ENCODE data around the gene H2BK1. TPM values are rescaled to one million over a fixed set of nuclear protein-coding genes. Genes with fewer than 3 reads are reported as not detected.

Gene H2BK1
- total and polyA plus RNA-seq, 2 experiments from 2014 or later = not detected

DNA sequence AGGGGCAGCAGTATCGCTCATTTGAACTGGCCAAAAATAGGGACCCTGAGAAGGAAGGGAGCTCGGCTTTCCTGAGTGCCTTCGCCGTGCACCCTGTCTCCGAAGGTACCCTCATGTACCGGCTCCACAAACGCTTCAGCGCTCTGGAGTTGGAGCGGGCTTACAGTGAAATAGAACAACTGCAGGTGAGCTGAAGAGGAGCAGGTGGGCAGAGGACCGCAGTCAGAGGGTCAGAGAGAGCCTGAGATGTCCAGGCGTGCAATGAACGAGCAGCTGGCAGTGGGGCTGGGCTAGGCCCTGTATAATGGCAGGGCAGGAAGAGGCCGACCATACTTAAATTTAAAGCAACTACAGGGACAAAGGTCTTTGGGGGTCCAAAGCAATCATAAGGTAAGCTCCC, 26.1 kb upstream of the H2BK1 start:
- 85 to 90% methylated on average over 13 of the region's 13 CpGs for WGBS, 2 experiments (ENCODE audit: low coverage in 1 of 2, low lambda C conversion rate in 2 of 2, missing lambda C conversion rate in 2 of 2)
- Histone ChIP-seq H3K4me2 (ENCODE audit: unreplicated experiment) (no peak overlapping the region), H3F3A (ENCODE audit: insufficient read depth) (peaks cover 7% of the 10 kb centered on the region; the same call in 1 of the 2 replicates), H3K9me3 (ENCODE audit: low read depth) (no peaks in the 10 kb centered on the region), H3K79me2 (ENCODE audit: insufficient read depth) (peaks cover 90% of the 10 kb centered on the region), H2AFZ (no peak overlapping the region), H3K9me2 (ENCODE audit: insufficient read depth) (no peaks in the 10 kb centered on the region), H3K27ac (no peak overlapping the region), H3K27me3 (replicated peaks; ENCODE audit: insufficient read depth) (no peaks in the 10 kb centered on the region), H3K4me1 (ENCODE audit: insufficient read depth) (peaks cover 12% of the 10 kb centered on the region; the same call in 1 of the 2 replicates), H3K4me3 (no peak overlapping the region), H4K20me1 (ENCODE audit: insufficient read depth) (peaks cover 21% of the 10 kb centered on the region; the same call in 1 of the 2 replicates), H3K36me3 (ENCODE audit: low read depth) (peaks cover 32% of the 10 kb centered on the region; the same call in 1 of the 2 replicates), H3K9ac (no peak overlapping the region)
- DNase-seq = no peak
- in situ Hi-C loops (cut with MboI) = no loop called here
- TF ChIP-seq EZH2 (IDR thresholded peaks at IDR 0.05; ENCODE audit: insufficient read depth, poor library complexity, severe bottlenecking) = no peak
- TF ChIP-seq EZH2phosphoT487 (IDR thresholded peaks at IDR 0.05; ENCODE audit: insufficient read depth, low read depth) = no peak

DNA sequence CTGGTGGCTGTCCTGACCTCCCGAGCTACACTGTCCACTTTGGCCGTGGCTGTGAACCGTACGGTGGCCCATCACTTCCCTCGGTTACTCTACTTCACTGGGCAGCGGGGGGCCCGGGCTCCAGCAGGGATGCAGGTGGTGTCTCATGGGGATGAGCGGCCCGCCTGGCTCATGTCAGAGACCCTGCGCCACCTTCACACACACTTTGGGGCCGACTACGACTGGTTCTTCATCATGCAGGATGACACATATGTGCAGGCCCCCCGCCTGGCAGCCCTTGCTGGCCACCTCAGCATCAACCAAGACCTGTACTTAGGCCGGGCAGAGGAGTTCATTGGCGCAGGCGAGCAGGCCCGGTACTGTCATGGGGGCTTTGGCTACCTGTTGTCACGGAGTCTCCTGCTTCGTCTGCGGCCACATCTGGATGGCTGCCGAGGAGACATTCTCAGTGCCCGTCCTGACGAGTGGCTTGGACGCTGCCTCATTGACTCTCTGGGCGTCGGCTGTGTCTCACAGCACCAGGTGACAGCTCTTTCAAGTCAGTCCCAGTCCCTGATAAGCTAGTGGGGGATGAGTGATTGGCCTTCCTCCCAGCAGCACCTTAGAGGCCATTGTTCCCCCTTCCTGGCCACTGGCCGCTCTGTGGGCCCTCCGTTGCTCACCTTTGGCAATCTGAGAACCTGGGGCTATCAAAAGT, 25.0 kb upstream of the H2BK1 start:
- 91 to 93% methylated on average over 28 of the region's 28 CpGs for WGBS, 2 experiments (ENCODE audit: low coverage in 1 of 2, low lambda C conversion rate in 2 of 2, missing lambda C conversion rate in 2 of 2)
- Histone ChIP-seq H3K4me3 (no peak overlapping the region), H3F3A (ENCODE audit: insufficient read depth) (0 out of 2 replicates have a peak, but pooled peaks cover 6% of the 10 kb centered on the region), H3K9ac (0 out of 2 replicates have a peak overlapping the region, but pooled peaks have one; percentile 4), H3K9me2 (ENCODE audit: insufficient read depth) (no peaks in the 10 kb centered on the region), H3K36me3 (ENCODE audit: low read depth) (peaks cover 28% of the 10 kb centered on the region; the same call in 1 of the 2 replicates), H2AFZ (no peak overlapping the region), H3K4me1 (ENCODE audit: insufficient read depth) (peaks cover 20% of the 10 kb centered on the region), H3K79me2 (ENCODE audit: insufficient read depth) (peaks cover 87% of the 10 kb centered on the region), H3K27me3 (replicated peaks; ENCODE audit: insufficient read depth) (no peaks in the 10 kb centered on the region), H3K27ac (no peak overlapping the region), H3K9me3 (ENCODE audit: low read depth) (no peaks in the 10 kb centered on the region), H3K4me2 (ENCODE audit: unreplicated experiment) (no peak overlapping the region), H4K20me1 (ENCODE audit: insufficient read depth) (peaks cover 21% of the 10 kb centered on the region; the same call in 1 of the 2 replicates)
- in situ Hi-C loops (cut with MboI) = no loop called here
- no peak for TF ChIP-seq EZH2 (IDR thresholded peaks at IDR 0.05; ENCODE audit: insufficient read depth, poor library complexity, severe bottlenecking)
- no peak for TF ChIP-seq EZH2phosphoT487 (IDR thresholded peaks at IDR 0.05; ENCODE audit: insufficient read depth, low read depth)
- DNase-seq = no peak

DNA sequence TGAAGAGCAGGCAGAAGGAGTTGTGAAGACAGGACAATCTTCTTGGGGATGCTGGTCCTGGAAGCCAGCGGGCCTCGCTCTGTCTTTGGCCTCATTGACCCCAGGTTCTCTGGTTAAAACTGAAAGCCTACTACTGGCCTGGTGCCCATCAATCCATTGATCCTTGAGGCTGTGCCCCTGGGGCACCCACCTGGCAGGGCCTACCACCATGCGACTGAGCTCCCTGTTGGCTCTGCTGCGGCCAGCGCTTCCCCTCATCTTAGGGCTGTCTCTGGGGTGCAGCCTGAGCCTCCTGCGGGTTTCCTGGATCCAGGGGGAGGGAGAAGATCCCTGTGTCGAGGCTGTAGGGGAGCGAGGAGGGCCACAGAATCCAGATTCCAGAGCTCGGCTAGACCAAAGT, 23.5 kb upstream of the H2BK1 start:
- no peak for DNase-seq
- Histone ChIP-seq H2AFZ (no peak overlapping the region), H3K27ac (peak overlapping the region; percentile 98), H3K4me1 (ENCODE audit: insufficient read depth) (peaks cover 20% of the 10 kb centered on the region), H3K79me2 (ENCODE audit: insufficient read depth) (peaks cover 73% of the 10 kb centered on the region), H3K4me3 (peak overlapping the region; percentile 100), H3K27me3 (replicated peaks; ENCODE audit: insufficient read depth) (no peaks in the 10 kb centered on the region), H4K20me1 (ENCODE audit: insufficient read depth) (peaks cover 21% of the 10 kb centered on the region; the same call in 1 of the 2 replicates), H3K9me2 (ENCODE audit: insufficient read depth) (no peaks in the 10 kb centered on the region), H3K9me3 (ENCODE audit: low read depth) (no peaks in the 10 kb centered on the region), H3K4me2 (ENCODE audit: unreplicated experiment) (peak overlapping the region; percentile 86), H3F3A (ENCODE audit: insufficient read depth) (0 out of 2 replicates have a peak, but pooled peaks cover 6% of the 10 kb centered on the region), H3K36me3 (ENCODE audit: low read depth) (peaks cover 22% of the 10 kb centered on the region; the same call in 1 of the 2 replicates), H3K9ac (peak overlapping the region; percentile 99)
- in situ Hi-C loops (cut with MboI) = no loop called here
- TF ChIP-seq EZH2 (IDR thresholded peaks at IDR 0.05; ENCODE audit: insufficient read depth, poor library complexity, severe bottlenecking) = no peak
- no peak for TF ChIP-seq EZH2phosphoT487 (IDR thresholded peaks at IDR 0.05; ENCODE audit: insufficient read depth, low read depth)
- 83 to 85% methylated on average over 9 of the region's 9 CpGs for WGBS, 2 experiments (ENCODE audit: low coverage in 1 of 2, low lambda C conversion rate in 2 of 2, missing lambda C conversion rate in 2 of 2)

DNA sequence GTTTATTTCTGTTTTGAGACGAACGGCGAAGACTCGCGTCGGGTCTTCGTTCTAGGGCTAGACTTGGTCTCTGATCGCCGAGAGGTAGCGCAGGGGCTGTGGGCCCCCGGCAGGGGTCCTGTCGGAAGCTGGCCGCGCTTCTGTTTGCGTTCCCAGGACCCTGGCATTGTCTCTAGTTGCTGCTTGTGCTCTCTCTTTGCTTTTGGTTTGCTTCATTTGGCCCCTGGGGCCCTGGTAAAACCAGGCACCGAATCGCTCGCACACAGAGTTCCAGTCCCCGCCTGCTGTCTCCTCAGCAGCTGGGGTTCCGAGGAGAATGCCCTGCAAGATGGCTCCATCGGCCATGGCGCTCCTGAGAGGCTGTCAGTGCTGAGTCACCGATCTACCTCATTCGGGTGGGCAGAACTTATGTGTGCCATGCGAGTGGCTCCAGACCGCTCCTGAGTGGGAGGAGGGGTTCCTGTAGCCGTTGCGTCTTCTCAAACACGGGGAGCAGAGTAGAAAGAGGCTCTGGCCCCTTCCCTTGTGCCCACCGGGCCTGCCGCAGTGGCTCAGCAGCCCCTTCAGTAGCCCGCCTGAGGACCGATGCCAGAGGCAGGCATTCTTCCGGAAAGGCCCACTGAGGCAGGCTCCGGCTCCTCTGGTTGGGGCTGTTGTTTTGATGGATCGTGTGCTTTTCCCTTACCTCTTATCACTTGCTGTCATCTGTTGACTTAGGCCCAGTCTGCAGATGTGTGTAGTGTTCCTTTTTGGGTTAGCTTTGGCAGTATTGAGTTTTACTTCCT, 22.8 kb upstream of the H2BK1 start:
- Histone ChIP-seq H3K9me2 (ENCODE audit: insufficient read depth) (no peaks in the 10 kb centered on the region), H3K36me3 (ENCODE audit: low read depth) (peaks cover 16% of the 10 kb centered on the region; the same call in 1 of the 2 replicates), H4K20me1 (ENCODE audit: insufficient read depth) (peaks cover 21% of the 10 kb centered on the region; the same call in 1 of the 2 replicates), H3K9me3 (ENCODE audit: low read depth) (no peaks in the 10 kb centered on the region), H3K4me3 (peak overlapping the region; percentile 100), H2AFZ (peak overlapping the region; percentile 92), H3K4me2 (ENCODE audit: unreplicated experiment) (peak overlapping the region; percentile 86), H3K79me2 (ENCODE audit: insufficient read depth) (peaks cover 66% of the 10 kb centered on the region), H3K27ac (peak overlapping the region; percentile 98), H3K9ac (peak overlapping the region; percentile 99), H3K27me3 (replicated peaks; ENCODE audit: insufficient read depth) (no peaks in the 10 kb centered on the region), H3K4me1 (ENCODE audit: insufficient read depth) (peaks cover 23% of the 10 kb centered on the region), H3F3A (ENCODE audit: insufficient read depth) (peaks cover 12% of the 10 kb centered on the region; the same call in 1 of the 2 replicates)
- WGBS, 2 experiments (ENCODE audit: low coverage in 1 of 2, low lambda C conversion rate in 2 of 2, missing lambda C conversion rate in 2 of 2) = 1 to 2% methylated on average over 34 to 36 of the region's 36 CpGs
- in situ Hi-C loops (cut with MboI) = no loop called here
- peak; percentile 98 for DNase-seq
- no peak for TF ChIP-seq EZH2 (IDR thresholded peaks at IDR 0.05; ENCODE audit: insufficient read depth, poor library complexity, severe bottlenecking)
- no peak for TF ChIP-seq EZH2phosphoT487 (IDR thresholded peaks at IDR 0.05; ENCODE audit: insufficient read depth, low read depth)
